CD4-positive, alpha-beta T cell treated with Interleukin-15 for 1 hour (primary cell): ENCODE results near the gene HDGF.

Source experiments
- DNase-seq: peaks from one replicate; pipeline ENCODE4 v3.0.0-alpha.2; 2020

Gene HDGF

DNA sequence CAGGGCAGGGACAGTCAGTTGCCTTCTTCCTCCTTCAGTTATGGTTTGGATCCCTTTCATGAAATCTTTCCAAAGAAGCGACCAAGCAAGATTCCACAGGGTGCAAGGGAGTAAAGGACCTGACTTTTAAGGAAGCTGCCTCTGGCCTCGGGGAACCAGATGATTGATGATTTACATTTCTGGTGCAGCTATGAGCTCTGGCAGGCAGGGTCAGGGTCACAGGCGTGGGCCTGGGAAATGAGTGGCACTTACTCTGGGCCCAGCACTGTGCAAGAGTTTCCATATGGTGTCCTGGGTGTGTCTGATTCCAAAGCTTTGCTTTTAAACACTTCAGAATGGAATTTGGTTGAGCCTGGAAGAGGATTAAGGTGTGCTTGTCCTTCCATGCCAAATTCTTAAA, 38.8 kb downstream of the HDGF start:
- DNase-seq: no peak

DNA sequence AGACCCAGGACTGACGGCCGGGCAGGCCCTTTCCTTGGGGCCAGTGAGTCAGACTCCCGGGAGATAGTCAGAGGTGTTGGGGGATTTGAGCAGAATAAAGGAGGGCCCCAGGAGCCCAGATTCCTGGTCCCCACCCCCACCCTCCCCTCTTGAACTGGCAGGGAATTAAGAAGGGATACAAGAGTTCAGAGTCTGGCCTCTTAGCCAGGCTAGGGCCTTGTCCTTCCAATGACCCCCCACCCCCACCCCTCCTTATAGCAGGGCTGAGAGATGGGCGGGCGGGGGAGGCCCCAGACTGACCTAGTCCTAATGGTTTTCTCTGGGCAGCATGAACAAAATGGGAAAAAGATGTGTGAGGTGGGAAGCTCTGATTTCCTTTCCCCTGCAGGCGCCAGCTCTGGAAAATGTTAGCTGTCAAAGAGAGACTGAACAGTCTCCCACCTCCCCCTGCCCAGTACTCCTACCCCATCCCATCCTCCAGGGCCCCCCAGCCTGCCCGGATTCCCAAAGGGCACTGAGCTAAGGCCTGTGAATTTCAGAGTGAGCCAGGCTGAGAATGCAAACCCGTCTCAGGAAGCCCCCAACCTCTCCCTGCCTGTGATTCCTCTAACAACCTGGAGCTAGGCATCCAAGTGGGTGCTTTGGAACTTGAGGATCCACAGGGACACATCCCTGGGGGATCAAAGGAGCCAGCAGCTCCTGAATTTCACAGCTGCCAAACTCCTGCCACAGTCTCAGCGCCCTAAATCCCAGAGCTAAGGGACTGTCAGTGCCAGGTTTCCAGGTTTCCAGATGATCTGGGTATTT, 40.3 kb downstream of the HDGF start:
- DNase-seq: no peak

DNA sequence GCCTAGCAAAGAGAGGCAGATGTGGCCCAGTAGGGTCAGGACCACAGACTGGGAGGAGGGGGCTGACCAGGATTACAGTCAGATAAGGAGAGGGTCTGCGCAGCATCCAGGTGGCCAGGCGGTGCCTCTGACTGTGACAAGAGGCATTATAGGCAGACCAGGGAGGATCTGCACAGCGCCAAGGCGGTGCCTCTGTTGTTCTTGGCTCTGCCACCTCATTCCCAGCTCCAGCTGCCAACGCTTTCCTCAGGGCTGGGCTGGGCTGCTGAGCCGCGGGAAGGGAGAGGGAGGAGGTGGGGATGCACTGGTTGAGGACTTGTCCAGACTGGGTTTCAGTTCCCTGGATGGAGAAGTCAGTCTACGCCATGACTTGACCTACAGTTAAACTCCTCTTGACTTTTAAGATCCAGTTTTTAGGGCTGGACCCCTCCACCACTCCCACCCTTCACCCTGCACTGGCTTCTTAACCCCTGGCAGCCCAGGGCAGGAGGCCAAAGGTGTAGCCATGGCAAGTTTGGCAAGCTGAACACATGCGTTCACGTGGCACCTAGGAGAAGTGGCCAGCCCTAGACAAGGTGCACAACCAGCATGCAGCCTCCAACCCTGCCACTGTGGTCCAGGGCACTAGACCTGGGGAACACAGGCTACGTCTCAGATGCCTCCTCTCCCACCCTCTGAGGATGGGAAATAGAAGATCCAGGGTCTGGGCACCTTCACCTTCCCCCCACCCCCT, 41.6 kb downstream of the HDGF start:
- no peak for DNase-seq

DNA sequence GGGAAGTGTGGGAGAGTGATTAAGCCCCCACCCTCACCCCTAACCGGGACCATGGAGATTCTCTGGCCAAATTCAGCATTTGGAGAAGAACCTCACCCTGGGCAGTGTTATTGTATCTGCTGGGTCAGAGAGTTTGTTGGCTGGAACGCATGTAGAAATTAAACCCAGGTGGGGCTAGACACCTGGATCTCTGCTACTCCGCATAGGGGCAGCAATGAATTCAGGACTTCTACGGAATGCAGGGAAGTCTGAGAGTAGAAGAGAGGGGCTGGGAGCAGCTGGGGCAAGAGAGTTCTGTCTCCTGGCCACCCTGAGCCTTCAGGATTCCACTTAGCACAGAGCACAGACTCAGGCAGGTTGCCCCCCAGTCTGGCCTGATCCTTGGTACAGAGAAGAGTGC, 42.4 kb downstream of the HDGF start:
- DNase-seq: no peak

DNA sequence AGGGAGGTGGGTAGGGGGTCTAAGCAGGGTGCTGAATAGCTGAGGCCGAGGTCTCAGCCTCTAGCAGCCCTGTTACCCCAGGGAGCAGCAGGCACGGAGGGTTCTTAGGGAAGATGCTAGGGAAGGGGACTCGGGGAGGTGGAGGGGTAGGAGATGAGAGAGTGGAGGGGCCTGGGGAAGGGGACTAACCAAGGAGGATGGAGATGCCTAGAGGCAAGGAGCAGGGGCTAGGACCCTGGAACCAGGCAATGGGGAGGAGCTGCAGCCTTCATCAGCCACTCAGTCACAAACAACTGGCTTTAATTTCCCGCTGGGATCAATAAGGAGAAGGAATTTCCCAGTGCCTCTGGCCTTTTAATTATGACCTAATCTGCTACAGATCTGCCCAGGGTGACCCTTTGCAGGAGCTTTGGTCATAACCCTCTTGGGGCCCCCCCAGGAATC, 43.2 kb downstream of the HDGF start:
- no peak for DNase-seq

DNA sequence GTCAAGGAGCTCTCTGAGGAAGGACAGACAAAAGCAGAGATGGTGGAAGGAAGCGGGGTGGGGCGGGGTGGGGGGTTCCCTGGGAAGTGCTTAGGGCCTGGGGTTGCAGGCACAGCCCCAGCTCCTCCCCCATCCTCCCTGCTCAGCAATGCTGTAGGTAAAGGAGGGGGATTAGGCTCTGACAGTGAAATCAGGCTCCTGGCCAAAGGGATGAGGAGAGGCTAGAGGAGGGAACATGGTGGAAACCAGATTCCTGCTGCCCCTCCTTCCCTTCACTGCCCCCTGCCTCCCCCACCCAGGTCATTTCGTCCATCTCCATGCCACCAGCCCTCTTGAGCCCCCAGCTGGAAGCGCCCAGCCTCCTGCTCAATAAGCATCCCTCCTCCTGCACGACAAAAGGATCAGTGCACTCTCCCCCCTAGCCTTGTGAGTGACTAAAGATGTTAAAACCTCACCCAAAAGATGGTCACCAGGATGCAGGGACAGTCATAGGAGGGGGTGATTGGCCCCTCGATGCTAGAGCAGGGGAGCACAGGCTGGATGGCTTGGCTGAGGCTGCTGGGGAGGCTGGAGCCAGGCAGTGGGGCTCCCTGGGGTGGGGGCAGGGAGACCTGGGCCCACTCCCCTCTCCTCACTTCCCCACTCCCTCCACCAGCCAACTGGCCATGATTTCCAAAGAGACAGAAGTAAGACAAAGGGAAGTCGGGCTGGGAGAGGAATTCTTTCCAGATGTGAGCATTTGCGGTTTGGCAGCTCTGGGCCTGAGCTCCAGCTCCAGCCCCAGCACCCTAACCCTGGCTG, 43.9 kb downstream of the HDGF start:
- no peak for DNase-seq

DNA sequence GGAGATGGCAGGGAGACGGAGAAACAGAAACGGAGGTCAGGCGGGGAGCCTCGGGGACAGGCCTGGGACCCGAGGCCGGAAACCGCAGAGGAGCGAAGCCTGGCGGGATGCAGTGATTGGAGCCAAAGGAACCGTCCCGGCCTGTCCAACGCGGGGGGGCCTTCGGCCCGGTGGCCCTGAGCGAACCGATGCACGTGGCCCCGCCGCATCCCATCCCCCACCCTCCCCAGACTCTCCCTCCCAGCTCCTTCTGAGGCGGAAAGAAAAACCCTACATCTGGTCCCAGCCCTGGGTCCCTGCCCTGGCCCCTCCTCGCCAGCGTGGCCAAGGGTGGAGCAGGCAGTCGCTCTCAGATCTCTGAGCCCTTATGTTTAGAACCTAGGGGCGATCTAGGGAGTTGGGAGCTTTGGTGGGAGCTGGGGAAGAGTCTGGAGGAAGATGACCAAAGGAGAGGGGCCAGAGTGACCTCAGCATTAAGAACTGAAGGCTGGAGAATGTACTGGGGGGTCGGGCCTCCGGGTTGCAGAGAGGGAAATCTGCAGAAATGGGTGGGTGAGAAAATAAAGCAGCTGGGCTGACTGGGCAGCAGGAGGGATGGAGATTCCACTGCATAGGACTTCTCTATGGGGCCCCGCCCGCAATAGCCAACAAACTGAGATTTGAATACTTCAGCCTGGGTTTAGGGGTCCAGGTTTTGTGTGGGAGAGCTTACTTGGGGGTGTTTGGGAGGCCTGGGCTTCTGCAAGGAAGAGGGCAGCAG, 44.6 kb downstream of the HDGF start:
- no peak for DNase-seq

DNA sequence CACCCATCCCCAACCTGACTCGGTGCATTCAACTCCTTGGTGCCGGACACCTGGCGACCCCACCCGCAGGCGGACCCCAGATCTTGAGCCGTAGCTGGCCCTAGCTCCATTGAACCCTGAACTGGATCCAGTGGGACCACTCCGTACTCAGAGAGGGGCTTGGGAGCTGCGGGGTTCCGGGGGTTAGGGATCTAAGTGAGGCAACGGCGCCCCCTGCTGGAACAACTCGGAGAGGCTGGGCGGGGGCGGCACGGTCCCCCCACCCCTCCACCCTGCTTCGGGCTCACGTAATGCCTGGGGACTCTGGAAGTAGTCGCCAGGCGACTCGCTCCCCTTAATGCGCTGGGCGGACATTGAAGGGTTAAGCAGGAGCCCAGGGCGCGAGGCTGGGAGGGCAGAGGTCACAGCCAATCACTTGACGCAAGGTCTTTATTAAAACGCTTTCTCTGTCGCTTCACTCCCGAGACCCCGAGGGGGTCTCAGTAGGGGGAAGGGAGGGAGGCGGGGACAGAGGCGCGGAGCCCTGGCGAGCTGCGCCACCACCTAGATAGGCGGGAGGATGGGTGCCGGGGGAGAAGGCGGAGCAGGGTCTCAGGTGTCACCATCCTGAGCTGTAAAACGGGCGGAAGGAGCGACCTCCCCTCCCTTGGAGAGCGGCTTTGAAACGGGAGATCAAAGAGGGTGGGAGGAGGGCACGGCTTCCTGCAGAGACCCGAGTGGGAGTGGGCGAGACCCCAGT, 45.4 kb downstream of the HDGF start:
- peak; percentile 63 for DNase-seq

DNA sequence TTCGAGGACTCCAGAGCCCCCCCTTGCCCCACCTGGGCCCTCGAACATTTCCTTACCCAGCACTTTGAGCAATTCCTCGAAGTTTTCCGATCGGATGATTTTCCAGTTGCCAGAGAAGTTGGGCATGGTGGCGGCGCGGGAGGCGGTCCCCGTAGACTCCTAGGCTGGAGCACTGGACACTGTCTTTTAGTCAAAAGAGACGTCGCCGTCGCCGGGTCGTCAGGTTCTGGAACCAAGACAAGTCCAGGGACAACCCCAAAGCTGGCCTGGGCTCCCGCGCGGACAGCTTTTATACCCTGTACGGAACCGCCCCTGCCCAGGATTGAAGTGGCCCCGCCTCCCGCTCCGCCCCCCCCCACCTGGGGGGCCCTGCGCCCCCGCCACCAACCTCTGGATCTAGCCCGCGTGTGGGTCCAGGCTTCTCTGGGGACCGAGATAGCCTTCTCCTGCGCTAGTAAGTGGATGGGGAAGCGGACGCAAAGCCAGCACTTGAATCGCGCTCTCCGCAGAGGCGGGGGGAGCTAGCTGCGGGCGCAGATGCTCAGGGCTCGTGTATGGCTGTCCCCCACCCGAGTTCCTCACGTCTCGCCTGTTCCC, 46.1 kb downstream of the HDGF start, which contains the start of gene CRABP2:
CRABP2 (minus strand) TSS at position 263 of the 597 bp plus-strand sequence; CDS start at position 126, 137 bp downstream.
- DNase-seq: peak; percentile 40

DNA sequence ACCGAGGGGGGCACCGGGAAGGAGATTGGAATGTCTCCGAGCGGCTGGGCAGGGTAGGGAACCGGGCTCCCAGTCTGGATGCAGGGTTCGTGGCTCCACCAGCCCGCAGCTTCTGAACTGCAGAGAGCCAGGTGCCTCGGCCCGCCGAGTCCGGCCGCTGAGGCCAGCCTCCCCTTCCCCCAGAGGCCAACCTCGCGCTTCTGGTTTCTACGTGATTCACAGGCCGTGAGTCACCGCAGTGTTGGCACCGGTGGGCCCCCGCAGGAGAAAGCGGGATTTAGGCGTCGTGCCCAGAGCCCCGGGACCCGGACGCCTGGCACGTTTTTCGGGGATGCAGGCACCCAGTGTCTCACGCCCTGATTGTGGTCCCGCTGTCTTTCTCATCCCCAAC, 46.5 kb downstream of the HDGF start:
- no peak for DNase-seq

DNA sequence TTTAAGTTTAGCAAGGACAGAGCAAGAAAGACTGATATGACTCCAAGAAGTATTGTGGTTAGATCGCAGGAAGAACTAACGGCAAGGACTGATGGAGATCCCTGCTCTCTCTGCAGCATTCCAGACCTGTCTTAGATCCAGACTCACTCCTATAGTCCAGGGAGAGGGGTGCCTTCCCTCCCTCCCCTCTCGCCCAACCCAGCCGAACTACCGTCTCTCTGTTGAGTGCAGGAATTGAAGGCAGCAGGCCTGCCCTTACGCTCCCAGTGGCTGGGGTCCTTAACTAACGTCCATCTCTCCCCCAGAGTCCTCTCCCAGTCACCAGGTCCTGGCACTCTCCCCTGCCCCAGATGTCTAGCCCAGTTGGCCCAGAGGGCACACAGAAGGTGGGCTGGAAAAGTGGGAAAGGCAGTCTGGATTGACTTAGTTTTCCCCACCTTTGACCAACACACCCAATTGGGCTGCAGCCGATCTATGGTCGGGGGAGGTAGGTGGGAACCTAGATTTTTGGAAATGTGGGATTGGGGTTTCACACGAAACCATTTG, 47.2 kb downstream of the HDGF start:
- DNase-seq: no peak

DNA sequence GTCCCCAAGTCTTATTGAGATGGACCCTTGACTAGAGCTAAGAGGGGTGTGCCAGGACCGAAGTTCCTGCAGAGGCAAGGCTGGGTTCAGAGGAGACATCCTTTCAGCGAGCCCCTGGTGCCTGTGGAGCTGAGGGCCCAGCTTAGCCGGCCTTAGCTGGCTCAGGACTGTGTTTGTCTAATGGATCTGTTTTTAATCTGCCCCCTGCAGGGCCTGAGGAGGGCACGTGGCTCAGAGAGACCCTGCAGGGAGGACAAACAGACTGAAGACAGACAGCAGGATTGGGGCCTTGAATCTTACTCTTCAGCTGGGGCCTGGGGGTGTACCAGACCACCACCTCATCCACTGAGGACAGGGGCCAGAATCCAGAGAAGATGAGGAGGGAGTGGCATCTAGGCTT, 47.7 kb downstream of the HDGF start:
- no peak for DNase-seq

DNA sequence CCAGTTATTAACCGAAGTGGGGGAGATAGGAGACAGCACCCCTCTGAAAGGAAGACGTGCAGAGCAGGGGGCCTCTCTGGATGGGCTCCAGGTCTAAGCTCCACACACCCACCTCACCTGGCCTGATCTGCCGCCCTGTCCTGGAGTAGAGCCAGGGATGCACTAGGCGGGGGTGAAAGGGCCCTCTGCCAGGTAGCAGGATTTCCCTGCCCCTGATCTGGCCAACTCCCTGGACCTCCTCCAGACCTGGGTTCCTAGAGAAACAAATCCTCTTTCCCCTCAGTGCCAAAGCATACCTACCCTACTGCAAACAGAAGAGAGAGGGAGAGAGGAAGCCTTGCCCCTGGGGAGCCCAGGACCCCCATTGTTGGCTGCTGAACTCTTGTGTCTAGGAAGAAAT, 48.1 kb downstream of the HDGF start:
- DNase-seq: no peak

DNA sequence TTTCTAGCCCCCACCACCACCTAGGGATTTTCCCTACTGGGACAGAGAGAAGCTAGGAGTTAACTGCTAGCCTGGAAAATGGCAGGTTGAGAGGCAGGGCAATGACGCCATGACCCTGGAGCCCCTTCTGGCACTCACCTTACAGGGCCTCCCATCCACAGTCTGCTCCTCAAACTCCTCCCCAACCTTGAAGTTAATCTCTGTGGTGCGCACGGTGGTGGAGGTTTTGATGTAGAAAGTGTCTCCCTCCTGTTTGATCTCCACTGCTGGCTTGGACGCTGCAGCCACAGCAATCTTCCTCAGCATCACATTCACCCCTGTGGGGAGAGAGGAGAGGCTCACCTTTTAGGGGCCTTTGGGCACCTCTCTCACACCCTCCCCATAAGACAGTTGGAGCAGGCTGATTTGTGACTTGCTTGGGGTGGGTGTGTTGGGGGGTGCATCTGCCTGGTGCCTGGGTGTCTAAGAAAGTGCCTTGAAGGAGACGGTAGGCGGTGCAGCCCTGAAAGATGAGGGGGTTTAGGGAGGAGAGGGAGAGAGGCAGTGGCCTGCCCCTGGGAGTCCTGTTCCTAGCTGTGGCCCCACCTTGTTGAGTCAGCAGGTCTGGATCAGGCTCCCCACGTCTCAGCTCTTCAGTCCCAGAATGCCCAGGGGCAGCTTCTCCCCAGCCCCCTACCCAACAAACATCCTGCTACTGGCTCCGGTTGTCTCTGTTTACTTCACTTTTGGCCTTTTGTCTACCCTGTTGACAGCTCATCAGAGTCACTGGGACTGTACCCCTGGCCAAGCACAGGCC, 50.5 kb downstream of the HDGF start:
- no peak for DNase-seq

DNA sequence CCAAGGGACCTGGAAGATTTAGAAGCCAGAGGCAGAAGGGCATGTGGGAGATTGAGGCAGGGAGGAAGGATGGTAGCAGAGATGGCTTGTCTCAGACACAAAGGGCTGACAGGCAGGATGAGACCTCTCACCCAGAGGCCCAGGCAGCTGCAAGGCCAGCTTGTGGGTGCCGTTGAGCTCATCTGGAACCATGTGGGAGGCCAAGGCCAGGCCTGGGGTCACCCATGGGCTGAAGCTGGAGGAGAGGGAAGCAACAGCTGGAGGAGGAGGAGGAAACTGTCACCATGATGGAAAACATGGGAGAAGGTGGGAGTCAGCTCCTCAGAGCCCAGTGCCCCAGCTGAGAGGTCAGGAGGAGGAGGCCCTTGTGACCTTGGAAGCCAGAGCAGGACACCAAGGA, 52.5 kb downstream of the HDGF start:
- no peak for DNase-seq

DNA sequence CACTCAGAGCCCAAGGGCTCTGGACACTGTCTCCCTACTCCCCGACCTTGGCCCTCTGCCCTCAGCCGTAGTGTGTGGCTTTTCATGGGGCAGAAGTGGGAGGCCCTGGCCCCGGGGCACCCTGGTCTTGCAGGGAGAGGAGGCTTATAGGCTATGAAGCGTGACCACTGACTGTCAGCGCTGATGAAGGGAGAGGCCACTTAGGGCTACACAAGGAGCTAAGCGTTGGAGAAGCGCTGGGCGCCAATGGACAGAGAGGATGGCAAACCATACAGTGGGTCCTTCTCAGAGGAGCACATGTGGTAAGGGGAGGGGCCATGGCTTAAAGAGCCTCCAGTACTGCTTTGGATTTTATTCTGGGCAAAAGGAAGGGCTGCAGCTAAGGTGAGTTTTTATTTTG, 54.0 kb downstream of the HDGF start:
- DNase-seq: no peak

DNA sequence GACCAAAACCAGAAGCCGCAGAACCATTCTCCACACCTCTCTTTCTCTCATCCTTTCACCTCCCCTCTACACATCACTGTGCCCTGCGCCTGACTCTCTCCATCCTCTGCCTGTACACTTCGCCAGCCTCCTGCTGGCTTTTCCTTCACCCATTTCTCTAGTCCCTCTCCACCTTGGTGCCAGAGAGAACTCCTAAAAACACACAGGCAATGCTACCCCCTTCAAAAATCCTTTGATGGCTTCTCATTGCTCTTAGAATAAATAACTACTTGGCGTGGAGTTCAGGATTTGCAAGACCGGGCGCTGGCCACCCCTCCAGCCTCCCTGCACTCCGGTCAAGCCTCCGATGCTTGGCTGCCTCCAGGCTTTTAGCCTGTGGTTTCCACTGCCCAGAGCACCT, 54.7 kb downstream of the HDGF start:
- no peak for DNase-seq

DNA sequence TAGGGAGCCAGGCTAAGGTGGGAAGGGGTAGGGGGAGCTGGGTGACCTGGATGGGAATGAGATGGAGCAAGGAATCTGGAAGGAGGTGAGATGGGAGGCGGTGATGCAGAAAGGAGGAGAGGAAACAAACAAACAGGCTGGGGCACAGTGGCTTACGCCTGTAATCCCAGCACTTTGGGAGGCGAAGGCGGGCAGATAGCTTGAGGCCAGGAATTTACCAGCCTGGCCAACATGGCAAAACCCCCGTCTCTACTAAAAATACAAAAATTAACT, 56.8 kb downstream of the HDGF start:
- no peak for DNase-seq

DNA sequence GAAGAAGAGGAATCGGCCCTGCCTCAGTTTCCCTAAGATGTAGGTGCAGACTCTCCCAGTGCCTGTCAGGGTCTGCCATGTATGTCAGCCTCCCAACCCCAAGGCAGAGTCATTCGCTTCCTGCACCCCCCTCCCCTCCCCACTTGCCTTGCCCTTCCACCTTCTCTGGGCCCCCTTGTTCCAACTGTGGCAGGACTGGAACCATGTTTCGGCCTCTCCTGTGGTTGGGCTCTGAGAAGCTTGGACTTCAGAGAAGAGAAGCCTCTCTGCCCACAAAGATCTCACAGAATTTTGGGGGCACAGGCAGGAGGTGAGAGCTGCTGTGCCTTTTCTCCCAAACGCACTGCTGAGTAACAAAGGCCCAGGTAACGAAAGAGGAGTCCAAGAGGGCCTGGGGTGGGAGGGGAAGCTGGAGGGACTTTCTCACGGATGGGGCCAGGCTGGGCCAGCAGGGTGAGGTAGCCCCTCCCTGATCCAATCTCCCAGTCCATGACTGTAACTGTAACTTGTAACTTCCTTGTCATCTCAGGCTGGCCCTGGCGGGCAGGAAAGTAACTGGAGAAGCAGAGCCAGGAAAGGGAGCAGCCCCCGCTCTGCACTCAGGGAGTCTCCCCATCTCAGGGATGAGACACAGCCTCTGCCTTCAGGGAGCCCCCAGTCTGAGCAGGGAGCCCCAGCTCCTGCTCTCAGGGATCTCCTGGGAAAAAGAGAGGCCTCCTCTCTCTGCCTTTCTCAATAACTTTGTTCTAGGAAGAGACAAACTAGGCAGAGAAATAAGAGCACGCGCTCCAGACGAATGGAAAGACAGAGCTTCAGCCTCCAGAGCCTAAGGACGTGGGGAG, 57.4 kb downstream of the HDGF start:
- DNase-seq: no peak
